Mesendoderm (in vitro differentiated cells): ENCODE data around the gene NECAB3.

ENCODE experiments used
- DNase-seq: peaks from one replicate; pipeline ENCODE4 v3.0.0; 2013
- H2AK5ac ChIP-seq: 2 replicates; pipeline ENCODE4 v1.6.1; 2013; ENCODE audit warnings: low read length, inconsistent platforms
- H2BK120ac ChIP-seq: 2 replicates; pipeline ENCODE4 v1.6.1; 2013; ENCODE audit warnings: low read depth, mild to moderate bottlenecking, low read length, moderate library complexity, mixed read lengths
- H2BK15ac ChIP-seq: replicated peaks from 2 replicates; pipeline ENCODE4 v1.6.1; 2013; ENCODE audit warnings: low read depth, mild to moderate bottlenecking, moderate library complexity
- H2BK5ac ChIP-seq: 2 replicates; pipeline ENCODE4 v1.6.1; 2013; ENCODE audit warnings: low read length, inconsistent platforms
- H3K18ac ChIP-seq: 2 replicates; pipeline ENCODE4 v1.6.1; 2013; ENCODE audit warnings: mild to moderate bottlenecking, low read length, mixed read lengths
- H3K23ac ChIP-seq: one replicate; pipeline ENCODE4 v1.6.1; 2013; ENCODE audit warnings: low read length
- H3K27ac ChIP-seq: 2 replicates; pipeline ENCODE4 v1.5.1; 2013; ENCODE audit warnings: low read depth, mild to moderate bottlenecking, inconsistent platforms, low read length, moderate library complexity
- H3K27me3 ChIP-seq: 2 replicates; pipeline ENCODE4 v1.6.1; 2013; ENCODE audit warnings: low read length, control low read depth, mild to moderate bottlenecking, inconsistent platforms; ENCODE audit not compliant: insufficient read depth, poor library complexity
- H3K36me3 ChIP-seq: 2 replicates; pipeline ENCODE4 v1.6.1; 2013; ENCODE audit warnings: low read length, inconsistent platforms; ENCODE audit not compliant: control insufficient read depth, insufficient read depth
- H3K4ac ChIP-seq: one replicate; pipeline ENCODE4 v1.6.1; 2013; ENCODE audit warnings: low read depth, mild to moderate bottlenecking, low read length, moderate library complexity
- H3K4me1 ChIP-seq: 2 replicates; pipeline ENCODE4 v1.6.1; 2013; ENCODE audit warnings: low read depth, low read length, inconsistent platforms; ENCODE audit not compliant: control insufficient read depth
- H3K4me2 ChIP-seq: 2 replicates; pipeline ENCODE4 v1.6.1; 2013; ENCODE audit warnings: low read length
- H3K4me3 ChIP-seq: 2 replicates; pipeline ENCODE4 v1.5.1; 2013; ENCODE audit warnings: mild to moderate bottlenecking, low read length
- H3K56ac ChIP-seq: one replicate; pipeline ENCODE4 v1.6.1; 2013; ENCODE audit warnings: low read length
- H3K79me1 ChIP-seq: 2 replicates; pipeline ENCODE4 v1.6.1; 2013; ENCODE audit warnings: low read length, inconsistent platforms
- H3K79me2 ChIP-seq: 2 replicates; pipeline ENCODE4 v1.6.1; 2013; ENCODE audit warnings: mild to moderate bottlenecking, low read length; ENCODE audit not compliant: control insufficient read depth, insufficient read depth
- H3K9ac ChIP-seq: 2 replicates; pipeline ENCODE4 v1.6.1; 2013; ENCODE audit warnings: low read length, inconsistent platforms
- H4K5ac ChIP-seq: one replicate; pipeline ENCODE4 v1.6.1; 2013; ENCODE audit warnings: low read length
- H4K8ac ChIP-seq: one replicate; pipeline ENCODE4 v1.6.1; 2013; ENCODE audit warnings: low read depth, mild to moderate bottlenecking, control low read depth, low read length, moderate library complexity
- WGBS: extraction: QIAGEN DNeasy Blood & Tissue Kit; methylation state at CpG from one replicate; pipeline ENCODE4 v1.1.7; 2013; ENCODE audit warnings: low lambda C conversion rate, missing lambda C conversion rate; ENCODE audit not compliant: insufficient coverage; ENCODE audit errors: extremely low coverage; 5-methylcytosine and 5-hydroxymethylcytosine counted together

Gene NECAB3

GRCh38 chr20:33660035-33660684 is 14.1 kb downstream of the NECAB3 start:
- no peak for DNase-seq
- Histone ChIP-seq H3K79me1 (no peaks in the 10 kb centered on the region), H2BK120ac (no peak overlapping the region), H3K56ac (no peak overlapping the region), H3K4me2 (no peak overlapping the region), H2BK5ac (no peak overlapping the region), H3K18ac (no peak overlapping the region), H3K4me1 (peaks cover 6% of the 10 kb centered on the region), H3K4ac (no peak overlapping the region), H3K23ac (no peak overlapping the region), H3K4me3 (no peak overlapping the region), H2BK15ac (no peak overlapping the region), H3K27me3 (no peaks in the 10 kb centered on the region), H2AK5ac (no peak overlapping the region), H3K36me3 (peaks cover 2% of the 10 kb centered on the region), H3K79me2 (no peaks in the 10 kb centered on the region), H3K9ac (no peak overlapping the region), H4K8ac (no peak overlapping the region), H4K5ac (no peak overlapping the region), H3K27ac (no peak overlapping the region)
- no CpG with 5 or more reads among the region's 21 CpGs for WGBS

- Histone ChIP-seq H2BK15ac (no peak overlapping the region), H3K36me3 (peaks cover 2% of the 10 kb centered on the region), H3K4me2 (no peak overlapping the region), H4K5ac (no peak overlapping the region), H3K56ac (no peak overlapping the region), H3K27me3 (no peaks in the 10 kb centered on the region), H2AK5ac (no peak overlapping the region), H3K4me3 (no peak overlapping the region), H4K8ac (no peak overlapping the region), H3K18ac (no peak overlapping the region), H2BK120ac (no peak overlapping the region), H3K27ac (no peak overlapping the region), H3K9ac (no peak overlapping the region), H3K23ac (no peak overlapping the region), H3K79me2 (no peaks in the 10 kb centered on the region), H3K4ac (no peak overlapping the region), H2BK5ac (no peak overlapping the region), H3K79me1 (no peaks in the 10 kb centered on the region), H3K4me1 (peaks cover 6% of the 10 kb centered on the region)
- no CpG with 5 or more reads among the region's 32 CpGs for WGBS
- no peak for DNase-seq
Observed at GRCh38 chr20:33659341-33660034, 14.7 kb downstream of the NECAB3 start.

- H2AK5ac ChIP-seq, result no peak overlapping the region
- no CpG with 5 or more reads among the region's 4 CpGs for WGBS
- no peak overlapping the region for H3K4me2 ChIP-seq
Observed at GRCh38 chr20:33658929-33659328, 15.3 kb downstream of the NECAB3 start.

GRCh38 chr20:33658510-33658909 is 15.7 kb downstream of the NECAB3 start:
- Histone ChIP-seq H3K4me1 (peaks cover 2% of the 10 kb centered on the region), H2BK15ac (no peak overlapping the region), H3K27me3 (no peaks in the 10 kb centered on the region), H3K27ac (no peak overlapping the region), H2BK5ac (no peak overlapping the region), H3K4me3 (no peak overlapping the region), H4K8ac (no peak overlapping the region), H3K4ac (no peak overlapping the region), H2AK5ac (no peak overlapping the region), H3K56ac (no peak overlapping the region), H3K79me2 (no peaks in the 10 kb centered on the region), H3K4me2 (no peak overlapping the region), H3K79me1 (no peaks in the 10 kb centered on the region), H3K23ac (no peak overlapping the region), H3K9ac (no peak overlapping the region), H3K18ac (no peak overlapping the region), H2BK120ac (no peak overlapping the region), H4K5ac (no peak overlapping the region), H3K36me3 (peaks cover 2% of the 10 kb centered on the region)
- WGBS, result no CpG with 5 or more reads among the region's 8 CpGs
- DNase-seq, result no peak

More at GRCh38 chr20:33658929-33659328, 15.3 kb downstream of the NECAB3 start:
- H3K4ac ChIP-seq, result no peak overlapping the region
- H3K79me1 ChIP-seq, result no peaks in the 10 kb centered on the region
- H3K27ac ChIP-seq, result no peak overlapping the region
- no peak for DNase-seq
- H3K27me3 ChIP-seq, result no peaks in the 10 kb centered on the region
- H2BK15ac ChIP-seq, result no peak overlapping the region
- H2BK5ac ChIP-seq, result no peak overlapping the region
- H3K23ac ChIP-seq, result no peak overlapping the region
- peaks cover 2% of the 10 kb centered on the region for H3K4me1 ChIP-seq
- H4K8ac ChIP-seq, result no peak overlapping the region
- no peaks in the 10 kb centered on the region for H3K79me2 ChIP-seq
- H3K56ac ChIP-seq, result no peak overlapping the region
- no peak overlapping the region for H3K4me3 ChIP-seq
- H3K9ac ChIP-seq, result no peak overlapping the region
- no peak overlapping the region for H3K18ac ChIP-seq
- no peak overlapping the region for H4K5ac ChIP-seq
- H2BK120ac ChIP-seq, result no peak overlapping the region
- H3K36me3 ChIP-seq, result peaks cover 2% of the 10 kb centered on the region

GRCh38 chr20:33657704-33658095 is 16.5 kb downstream of the NECAB3 start:
- Histone ChIP-seq H3K23ac (no peak overlapping the region), H3K27ac (no peak overlapping the region), H2AK5ac (no peak overlapping the region), H4K5ac (no peak overlapping the region), H3K79me1 (no peaks in the 10 kb centered on the region), H3K18ac (no peak overlapping the region), H3K36me3 (peaks cover 2% of the 10 kb centered on the region), H3K4me2 (no peak overlapping the region), H3K27me3 (no peaks in the 10 kb centered on the region), H3K4me1 (no peaks in the 10 kb centered on the region), H3K56ac (no peak overlapping the region), H3K4me3 (no peak overlapping the region), H3K9ac (no peak overlapping the region), H3K79me2 (no peaks in the 10 kb centered on the region), H2BK5ac (no peak overlapping the region), H4K8ac (no peak overlapping the region), H2BK120ac (no peak overlapping the region), H2BK15ac (no peak overlapping the region), H3K4ac (no peak overlapping the region)
- no peak for DNase-seq
- WGBS, result no CpG with 5 or more reads among the region's 12 CpGs
